Left lung (tissue), 10 donors: ENCODE results near the gene BICC1. TPM values are rescaled to one million over a fixed set of nuclear protein-coding genes. Genes with fewer than 3 reads are reported as not detected.

ENCODE experiments used
- ATAC-seq: fragments of 200-7000 bp; cut with Tn5 transposase; one replicate; pipeline ENCODE4 v1.9.1; 2020; ENCODE audit warnings: moderate library complexity
- DNase-seq, 4 donors: peaks; one replicate each; pipeline ENCODE4 v3.0.0-alpha.2; 2013 to 2020
- H3K27ac ChIP-seq, 2 donors: fragments of 200-600 bp; sonication (generic) in 1 of 2; one replicate each; pipeline versions ENCODE4 v1.5.0 to v1.8.0; 2020 to 2021
- H3K27me3 ChIP-seq, 2 donors: fragments of 200-600 bp; sonication (generic) in 1 of 2; one replicate each; pipeline versions ENCODE4 v1.5.0 to v1.8.0; 2020 to 2021
- H3K36me3 ChIP-seq, 2 donors: fragments of 200-600 bp; sonication (generic) in 1 of 2; one replicate each; pipeline versions ENCODE4 v1.5.0 to v1.8.0; 2020 to 2021
- H3K4me1 ChIP-seq, 2 donors: fragments of 200-600 bp; one replicate each; pipeline ENCODE4 v1.8.0; 2021
- H3K4me3 ChIP-seq, 2 donors: fragments of 200-600 bp; sonication (generic) in 1 of 2; one replicate each; pipeline versions ENCODE4 v1.5.0 to v1.8.0; 2020 to 2021; ENCODE audit warnings: mild to moderate bottlenecking in 1 of 2
- H3K9me3 ChIP-seq, 2 donors: fragments of 200-600 bp; sonication (generic) in 1 of 2; one replicate each; pipeline versions ENCODE4 v1.5.0 to v1.8.0; 2020 to 2021
- CTCF ChIP-seq, 2 donors: fragments of 200-600 bp; sonication (generic) in 1 of 2; IDR thresholded peaks; one replicate each; pipeline versions ENCODE4 v1.5.0 to v1.8.0; 2021; ENCODE audit warnings: antibody characterized with exemption in 2 of 2
- intact Hi-C, 2 donors: fragments of 100-400 bp; cut with DNase I; formaldehyde crosslinking; loops; one replicate each; pipeline versions ENCODE4 v1.11.2 to v1.14.2; 2022
- polyA plus RNA-seq, 6 donors: library from polyadenylated mRNA; unstranded; fragments of 120-200 nt; gene quantifications; one replicate each; pipeline ENCODE4 v1.2.1, GENCODE V29; 2013; ENCODE audit not compliant: insufficient read length in 6 of 6
- total RNA-seq, 2 donors: library from RNA; stranded (reverse); fragmentation: NEBNext Ultra II Directional; extraction: Animal tissue kit (Norgen Biotek cat#: 25700); gene quantifications; one replicate each; pipeline ENCODE4 v1.2.1, GENCODE V29; 2021
- donor health status: DM: no; HTN: yes; CAD: no.
- donor health status: DM: no; HTN: no; CAD: no.

BICC1 gene
- total and polyA plus RNA-seq, 8 donors: 10.9 to 47.4 (median 37.1) TPM

GRCh38 chr10:58625070-58625469 is 112.4 kb downstream of the BICC1 start:
- peak; percentile 42 for ATAC-seq
- no peak for TF ChIP-seq CTCF (IDR thresholded peaks at IDR 0.05)
- H3K4me3 ChIP-seq: no peak overlapping the region

GRCh38 chr10:58627392-58627791 is 114.7 kb downstream of the BICC1 start:
- intact Hi-C loops: no loop called here

More at GRCh38 chr10:58625070-58625469, 112.4 kb downstream of the BICC1 start:
- no peak for DNase-seq
- intact Hi-C loops: no loop called here
- Histone ChIP-seq H3K9me3 (no peaks in the 10 kb centered on the region), H3K27ac (no peak overlapping the region), H3K4me1 (no peaks in the 10 kb centered on the region), H3K36me3 (no peaks in the 10 kb centered on the region), H3K27me3 (no peaks in the 10 kb centered on the region)

GRCh38 chr10:58631715-58632114 is 119.0 kb downstream of the BICC1 start:
- DNase-seq (no peak), ATAC-seq (peak; percentile 66)
- H3K4me1 ChIP-seq: no peaks in the 10 kb centered on the region

More at GRCh38 chr10:58627392-58627791, 114.7 kb downstream of the BICC1 start:
- Histone ChIP-seq H3K4me3 (no peak overlapping the region), H3K9me3 (no peaks in the 10 kb centered on the region), H3K4me1 (no peaks in the 10 kb centered on the region), H3K36me3 (no peaks in the 10 kb centered on the region), H3K27ac (no peak overlapping the region), H3K27me3 (no peaks in the 10 kb centered on the region)
- no peak for ATAC-seq
- TF ChIP-seq CTCF (IDR thresholded peaks at IDR 0.05): no peak
- no peak for DNase-seq

GRCh38 chr10:58632216-58632615 is 119.5 kb downstream of the BICC1 start:
- TF ChIP-seq CTCF (IDR thresholded peaks at IDR 0.05): no peak
- Histone ChIP-seq H3K27ac (no peak overlapping the region), H3K9me3 (no peaks in the 10 kb centered on the region), H3K36me3 (no peaks in the 10 kb centered on the region), H3K4me3 (no peak overlapping the region), H3K27me3 (no peaks in the 10 kb centered on the region), H3K4me1 (no peaks in the 10 kb centered on the region)
- ATAC-seq: peak; percentile 94
- intact Hi-C loops: no loop called here
- DNase-seq: peak in 1 of 4 donors; percentile 50

More at GRCh38 chr10:58631715-58632114, 119.0 kb downstream of the BICC1 start:
- intact Hi-C loops: no loop called here
- no peak overlapping the region for H3K4me3 ChIP-seq
- TF ChIP-seq CTCF (IDR thresholded peaks at IDR 0.05): no peak
- no peaks in the 10 kb centered on the region for H3K36me3 ChIP-seq
- H3K9me3 ChIP-seq: no peaks in the 10 kb centered on the region
- H3K27me3 ChIP-seq: no peaks in the 10 kb centered on the region
- H3K27ac ChIP-seq: no peak overlapping the region

- Histone ChIP-seq H3K4me1 (peaks cover 4 to 6% of the 10 kb centered on the region in 2 donors), H3K36me3 (no peaks in the 10 kb centered on the region), H3K4me3 (no peak overlapping the region), H3K27me3 (no peaks in the 10 kb centered on the region), H3K27ac (no peak overlapping the region), H3K9me3 (no peaks in the 10 kb centered on the region)
- DNase-seq: no peak
- ATAC-seq: no peak
- intact Hi-C loops: no loop called here
- no peak for TF ChIP-seq CTCF (IDR thresholded peaks at IDR 0.05)
These were observed 124.7 kb downstream of the BICC1 start for GRCh38 chr10:58637352-58637751.
